ENCODE results near the gene PRTG. TPM values are rescaled to one million over a fixed set of nuclear protein-coding genes. Genes with fewer than 3 reads are reported as not detected.

PRTG gene
- total RNA-seq, 1 experiment from 2014 or later, result 11.4 TPM

- H3K27me3 ChIP-seq (ENCODE audit: control insufficient read depth, insufficient read depth, low read length), result no peaks in the 10 kb centered on the region
- BruUV-seq (replicated peaks), result no TSS peak
- ATAC-seq (no peak), DNase-seq (ENCODE audit: low read depth, low spot score) (no peak)
- CTCF ChIA-PET, result interaction anchor here (0.6 kb wide), 1 partner anchor 353 kb away, joined by 5 read pairs; no protein-coding TSS in a partner anchor
- POLR2A ChIA-PET, result no interaction called here
- no peak for TF ChIP-seq CTCF (IDR thresholded peaks at IDR 0.05)
- no peak for TF ChIP-seq TCF7L2 (IDR thresholded peaks at IDR 0.05; ENCODE audit: low read depth, low read length)
- TF ChIP-seq REST (IDR thresholded peaks at IDR 0.05; ENCODE audit: insufficient read depth in 1 of 2, low read depth in 2 of 2, low read length in 1 of 2), result no peak
- TF ChIP-seq POLR2AphosphoS5 (IDR thresholded peaks at IDR 0.05; ENCODE audit: low read depth, low read length), result no peak
- TF ChIP-seq SIN3A (IDR thresholded peaks at IDR 0.05; ENCODE audit: borderline replicate concordance, insufficient read depth, low read depth, low read length), result no peak
- intact Hi-C loops (cut with micrococcal nuclease; ENCODE audit: unreplicated experiment) (no loop called here), in situ Hi-C loops (cut with HindIII; ENCODE audit: low pct_unique_long_range_greater_than_20kb, low sequenced_read_pairs) (no loop called here)
- H3K36me3 ChIP-seq (ENCODE audit: control insufficient read depth, insufficient read depth, low read length), result no peaks in the 10 kb centered on the region
- no peak overlapping the region for H3K4me3 ChIP-seq (ENCODE audit: low read depth in 2 of 2, low read length in 2 of 2)
- H3K27ac ChIP-seq (ENCODE audit: low read length), result no peak overlapping the region
- H3K4me1 ChIP-seq (ENCODE audit: control insufficient read depth, insufficient read depth, low read length), result no peaks in the 10 kb centered on the region
- no peaks in the 10 kb centered on the region for H3K9me3 ChIP-seq (ENCODE audit: control insufficient read depth, insufficient read depth, low read depth, low read length)
Measured at GRCh38 chr15:55669270-55669669, 73.7 kb downstream of the PRTG start.

GRCh38 chr15:55665605-55666227, 77.2 kb downstream of the PRTG start:
- POLR2A ChIA-PET, result no interaction called here
- no TSS peak for BruUV-seq (replicated peaks)
- Histone ChIP-seq H3K4me3 (ENCODE audit: low read depth in 2 of 2, low read length in 2 of 2) (no peak overlapping the region), H3K27me3 (ENCODE audit: control insufficient read depth, insufficient read depth, low read length) (no peaks in the 10 kb centered on the region), H3K4me1 (ENCODE audit: control insufficient read depth, insufficient read depth, low read length) (peaks cover 9% of the 10 kb centered on the region), H3K9me3 (ENCODE audit: control insufficient read depth, insufficient read depth, low read depth, low read length) (no peaks in the 10 kb centered on the region), H3K27ac (ENCODE audit: low read length) (no peak overlapping the region), H3K36me3 (ENCODE audit: control insufficient read depth, insufficient read depth, low read length) (no peaks in the 10 kb centered on the region)
- TF ChIP-seq CTCF (IDR thresholded peaks at IDR 0.05) (no peak), REST (IDR thresholded peaks at IDR 0.05; ENCODE audit: insufficient read depth in 1 of 2, low read depth in 2 of 2, low read length in 1 of 2) (no peak), POLR2AphosphoS5 (IDR thresholded peaks at IDR 0.05; ENCODE audit: low read depth, low read length) (no peak), TCF7L2 (IDR thresholded peaks at IDR 0.05; ENCODE audit: low read depth, low read length) (no peak), SIN3A (IDR thresholded peaks at IDR 0.05; ENCODE audit: borderline replicate concordance, insufficient read depth, low read depth, low read length) (no peak)
- CTCF ChIA-PET, result no interaction called here
- ATAC-seq, result no peak
- in situ Hi-C loops (cut with HindIII; ENCODE audit: low pct_unique_long_range_greater_than_20kb, low sequenced_read_pairs), result no loop called here
- no peak for DNase-seq (ENCODE audit: low read depth, low spot score)
- intact Hi-C loops (cut with micrococcal nuclease; ENCODE audit: unreplicated experiment), result no loop called here
